HG03469 (cell line): Measurements from ENCODE around the gene TMEM132E.

ENCODE experiments used
- ATAC-seq: cut with Tn5 transposase; IDR thresholded peaks from one replicate; pipeline ENCODE4 v1.9.1; 2021; ENCODE audit warnings: mild to moderate bottlenecking, moderate library complexity, moderate number of reproducible peaks; ENCODE audit not compliant: unreplicated experiment

Gene TMEM132E

GRCh38 chr17:34633351-34633750, 54.0 kb downstream of the TMEM132E start:
- no peak for ATAC-seq

- ATAC-seq, result no peak
Observed at GRCh38 chr17:34633760-34634159, 54.4 kb downstream of the TMEM132E start.

GRCh38 chr17:34634551-34635160, 55.3 kb downstream of the TMEM132E start:
- ATAC-seq, result no peak

- no peak for ATAC-seq
Observed at GRCh38 chr17:34635876-34636275, 56.5 kb downstream of the TMEM132E start.

- ATAC-seq, result no peak
Observed at GRCh38 chr17:34637041-34637547, 57.7 kb downstream of the TMEM132E start.

GRCh38 chr17:34637548-34638525, 58.5 kb downstream of the TMEM132E start:
- no peak for ATAC-seq

- ATAC-seq, result no peak
Observed at GRCh38 chr17:34638526-34639260, 59.3 kb downstream of the TMEM132E start.

GRCh38 chr17:34639706-34640425, 60.5 kb downstream of the TMEM132E start:
- no peak for ATAC-seq

GRCh38 chr17:34641368-34641767, 62.0 kb downstream of the TMEM132E start:
- ATAC-seq, result no peak

GRCh38 chr17:34644941-34645550, 65.7 kb downstream of the TMEM132E start:
- ATAC-seq, result no peak

- no peak for ATAC-seq
Observed at GRCh38 chr17:34645594-34645993, 66.2 kb downstream of the TMEM132E start.

- ATAC-seq, result no peak
Observed at GRCh38 chr17:34647511-34647910, 68.1 kb downstream of the TMEM132E start.

- no peak for ATAC-seq
Observed at GRCh38 chr17:34650051-34650750, 70.8 kb downstream of the TMEM132E start.

GRCh38 chr17:34651402-34651811, 72.0 kb downstream of the TMEM132E start:
- ATAC-seq, result no peak

GRCh38 chr17:34652021-34652555, 72.7 kb downstream of the TMEM132E start:
- ATAC-seq, result no peak

- no peak for ATAC-seq
Observed at GRCh38 chr17:34653511-34653910, 74.1 kb downstream of the TMEM132E start.

GRCh38 chr17:34654276-34654880, 75.0 kb downstream of the TMEM132E start:
- ATAC-seq, result no peak

- no peak for ATAC-seq
Observed at GRCh38 chr17:34654881-34655276, 75.5 kb downstream of the TMEM132E start.

- no peak for ATAC-seq
Observed at GRCh38 chr17:34656801-34657200, 77.4 kb downstream of the TMEM132E start.
